ENCODE measurements around the gene NAGLU. TPM values are rescaled to one million over a fixed set of nuclear protein-coding genes. Genes with fewer than 3 reads are reported as not detected.
A peak's percentile ranks its signal among the peaks of the same experiment; 100 is the strongest.

NAGLU gene
- total and polyA plus RNA-seq, 2 of the 13 experiments (the other 11 are each of a cell fraction or from before 2014, with no cell fraction given): 28.2 to 40.1 TPM

- TF ChIP-seq SOX6 (IDR thresholded peaks at IDR 0.05) (no peak), SOX6 (CRISPR knock-in tag; IDR thresholded peaks at IDR 0.05) (no peak), EP300 (IDR thresholded peaks at IDR 0.05; ENCODE audit: low read depth in 2 of 2, low read length in 2 of 2) (peak in 1 of 2 experiments; percentile 32; a peak in 1 of 4 replicates), EP300 (CRISPR knock-in tag; IDR thresholded peaks at IDR 0.05; ENCODE audit: borderline replicate concordance) (peak; percentile 26; the same call in 1 of the 2 replicates), ZNF614 (CRISPR knock-in tag; IDR thresholded peaks at IDR 0.05; ENCODE audit: borderline replicate concordance) (0 out of 2 replicates have a peak, but pooled peaks have one; percentile 13), BCLAF1 (IDR thresholded peaks at IDR 0.05) (no peak), PRPF4 (IDR thresholded peaks at IDR 0.05; ENCODE audit: low read depth, low read length, poor library complexity, severe bottlenecking) (no peak), MXD1 (CRISPR knock-in tag; IDR thresholded peaks at IDR 0.05) (peak; percentile 61; the same call in 1 of the 2 replicates), LBX2 (CRISPR knock-in tag; IDR thresholded peaks at IDR 0.05; ENCODE audit: borderline replicate concordance) (no peak), TOPORS (CRISPR knock-in tag; IDR thresholded peaks at IDR 0.05) (no peak), ZNF615 (CRISPR knock-in tag; IDR thresholded peaks at IDR 0.05; ENCODE audit: borderline replicate concordance) (no peak), GATAD1 (CRISPR knock-in tag; IDR thresholded peaks at IDR 0.05) (no peak), ZBTB7B (CRISPR knock-in tag; IDR thresholded peaks at IDR 0.05) (peak; percentile 95), ZSCAN12 (CRISPR knock-in tag; IDR thresholded peaks at IDR 0.05) (peak; percentile 81; the same call in 1 of the 2 replicates), ZBTB10 (CRISPR knock-in tag; IDR thresholded peaks at IDR 0.05; ENCODE audit: borderline replicate concordance) (peak; percentile 96), CEBPG (CRISPR knock-in tag; IDR thresholded peaks at IDR 0.05) (no peak), POLR2G (IDR thresholded peaks at IDR 0.05; ENCODE audit: low read depth, low read length) (peak; percentile 89), CCDC6 (CRISPR knock-in tag; IDR thresholded peaks at IDR 0.05) (no peak), TMF1 (CRISPR knock-in tag; IDR thresholded peaks at IDR 0.05; ENCODE audit: low read depth) (no peak), SIN3B (IDR thresholded peaks at IDR 0.05; ENCODE audit: low read length) (no peak), ZNF747 (CRISPR knock-in tag; IDR thresholded peaks at IDR 0.05; ENCODE audit: borderline replicate concordance) (peak; percentile 7), ZNF772 (CRISPR knock-in tag; IDR thresholded peaks at IDR 0.05) (no peak), ZNF619 (CRISPR knock-in tag; IDR thresholded peaks at IDR 0.05) (no peak), ZNF83 (CRISPR knock-in tag; IDR thresholded peaks at IDR 0.05; ENCODE audit: borderline replicate concordance) (0 out of 2 replicates have a peak, but pooled peaks have one; percentile 30), ISX (CRISPR knock-in tag; conservative IDR thresholded peaks at IDR 0.05) (0 out of 2 replicates have a peak, but pooled peaks have one; percentile 28), GATAD2A (CRISPR knock-in tag; IDR thresholded peaks at IDR 0.05) (peak; percentile 77), ZNF282 (IDR thresholded peaks at IDR 0.05; ENCODE audit: partially characterized antibody) (no peak)
Observed at GRCh38 chr17:42536048-42536371, at the start of gene NAGLU (continued).

Measured in HepG2 (cell line).